H1 (cell line): ENCODE measurements around the gene CPNE8. TPM values are rescaled to one million over a fixed set of nuclear protein-coding genes. Genes with fewer than 3 reads are reported as not detected.

Experiments
- CTCF ChIA-PET: fragments of 300-600 bp; sonication (Branson Sonifier 250); formaldehyde crosslinking; loops from one replicate; lab custom pipeline; 2021; ENCODE audit not compliant: partially characterized antibody; lab: Charles Lee
- POLR2A ChIA-PET: fragments of 300-600 bp; sonication (Branson Sonifier 250); formaldehyde crosslinking; loops from one replicate; lab custom pipeline; 2021; ENCODE audit warnings: inconsistent platforms; ENCODE audit not compliant: partially characterized antibody; lab: Charles Lee
- DNase-seq, 2 experiments: peaks; one replicate each; pipeline versions ENCODE4 v3.0.0 to v3.0.0-alpha.2; 2010 to 2022; ENCODE audit warnings: low spot score in 2 of 2, low read depth in 1 of 2, mixed read lengths in 1 of 2
- FAIRE-seq: peaks from 2 replicates; lab custom pipeline; 2011; peaks lifted over from hg19 to GRCh38; lab: Jason Lieb, UNC
- H2AFZ ChIP-seq: 2 replicates; pipeline ENCODE4 v1.8.1; 2012; ENCODE audit warnings: low read length, inconsistent platforms
- H2AK5ac ChIP-seq: 2 replicates; pipeline ENCODE4 v1.6.1; 2013; ENCODE audit warnings: low read depth, low read length
- H2BK120ac ChIP-seq: replicated peaks from 2 replicates; pipeline ENCODE3; 2013; ENCODE audit warnings: low read depth, low read length, inconsistent platforms
- H2BK12ac ChIP-seq: 2 replicates; pipeline ENCODE4 v1.6.1; 2013; ENCODE audit warnings: low read depth, low read length
- H2BK15ac ChIP-seq: 2 replicates; pipeline ENCODE4 v1.6.1; 2013; ENCODE audit warnings: low read length
- H2BK20ac ChIP-seq: 2 replicates; pipeline ENCODE4 v1.6.1; 2013; ENCODE audit warnings: low read length
- H2BK5ac ChIP-seq: 2 replicates; pipeline ENCODE4 v1.6.1; 2013; ENCODE audit warnings: low read depth, low read length
- H3K14ac ChIP-seq: 2 replicates; pipeline ENCODE4 v1.6.1; 2013; ENCODE audit warnings: inconsistent platforms; ENCODE audit not compliant: insufficient read length
- H3K18ac ChIP-seq: 2 replicates; pipeline ENCODE4 v1.6.1; 2013; ENCODE audit warnings: low read length; ENCODE audit errors: extremely low read depth
- H3K23ac ChIP-seq: 2 replicates; pipeline ENCODE4 v1.6.1; 2013; ENCODE audit warnings: inconsistent platforms; ENCODE audit not compliant: insufficient read length
- H3K23me2 ChIP-seq: 2 replicates; pipeline ENCODE4 v1.6.1; 2013; ENCODE audit warnings: low read depth, low read length
- H3K27ac ChIP-seq: 2 replicates; pipeline ENCODE4 v1.6.1; 2011; ENCODE audit warnings: low read depth, low read length, inconsistent platforms
- H3K27me3 ChIP-seq, 4 experiments: replicated peaks in 1 of 4; 1 replicate in 1 of 4; 2 replicates in 3 of 4; pipeline versions ENCODE4 v1.6.1 to v1.8.1; 2011 to 2013; ENCODE audit warnings: low read length in 3 of 4, mild to moderate bottlenecking in 3 of 4, inconsistent platforms in 2 of 4, mixed read lengths in 2 of 4, moderate library complexity in 1 of 4; ENCODE audit not compliant: control insufficient read depth in 3 of 4, insufficient read depth in 3 of 4; ENCODE audit errors: extremely low read depth in 1 of 4
- H3K36me3 ChIP-seq, 4 experiments: 2 replicates each; pipeline versions ENCODE4 v1.6.1 to v1.8.1; 2011 to 2013; ENCODE audit warnings: mild to moderate bottlenecking in 4 of 4, low read length in 3 of 4, moderate library complexity in 2 of 4, control low read depth in 1 of 4, inconsistent platforms in 1 of 4; ENCODE audit not compliant: insufficient read depth in 4 of 4, control insufficient read depth in 2 of 4
- H3K4ac ChIP-seq: replicated peaks from 2 replicates; pipeline ENCODE3; 2013; ENCODE audit warnings: low read length, low read depth, mixed read lengths, inconsistent platforms; ENCODE audit not compliant: insufficient read length
- H3K4me1 ChIP-seq, 4 experiments: replicated peaks in 1 of 4; 1 replicate in 1 of 4; 2 replicates in 3 of 4; pipeline versions ENCODE4 v1.6.1 to v1.8.1; 2011 to 2013; ENCODE audit warnings: low read length in 3 of 4, inconsistent platforms in 2 of 4, mixed read lengths in 1 of 4; ENCODE audit not compliant: insufficient read depth in 4 of 4, control insufficient read depth in 3 of 4
- H3K4me2 ChIP-seq, 2 experiments: 2 replicates each; pipeline versions ENCODE4 v1.6.1 to v1.8.1; 2011 to 2013; ENCODE audit warnings: low read depth in 2 of 2, low read length in 2 of 2, control low read depth in 1 of 2, inconsistent platforms in 1 of 2, mild to moderate bottlenecking in 1 of 2; ENCODE audit not compliant: insufficient read depth in 1 of 2
- H3K4me3 ChIP-seq, 4 experiments: fragments of 200-600, 300-600 bp in 1 of 4; sonication (generic), shearing (Covaris generic), sonication (Bioruptor Twin) in 1 of 4; 2 replicates each; pipeline versions ENCODE4 v1.5.1 to v1.8.1; 2011 to 2016; ENCODE audit warnings: low read length in 4 of 4, low read depth in 3 of 4, control low read depth in 2 of 4, inconsistent platforms in 2 of 4, mild to moderate bottlenecking in 2 of 4, mixed read lengths in 1 of 4, moderate library complexity in 1 of 4; ENCODE audit not compliant: insufficient read depth in 2 of 4; ENCODE audit errors: extremely low read depth in 1 of 4
- H3K56ac ChIP-seq: replicated peaks from 2 replicates; pipeline ENCODE3; 2013; ENCODE audit warnings: low read depth, mild to moderate bottlenecking, mixed read lengths, low read length, inconsistent platforms; ENCODE audit not compliant: insufficient read length
- H3K79me1 ChIP-seq: 2 replicates; pipeline ENCODE4 v1.6.1; 2013; ENCODE audit warnings: low read depth, low read length, control low read depth
- H3K79me2 ChIP-seq, 2 experiments: 2 replicates each; pipeline versions ENCODE4 v1.6.1 to v1.8.1; 2012 to 2013; ENCODE audit warnings: low read length in 2 of 2, mild to moderate bottlenecking in 2 of 2, inconsistent platforms in 1 of 2; ENCODE audit not compliant: insufficient read depth in 2 of 2, control insufficient read depth in 1 of 2
- H3K9ac ChIP-seq, 4 experiments: replicated peaks in 1 of 4; 1 replicate in 1 of 4; 2 replicates in 3 of 4; pipeline versions ENCODE4 v1.6.1 to v1.8.1; 2011 to 2013; ENCODE audit warnings: low read depth in 3 of 4, low read length in 3 of 4, control low read depth in 2 of 4, mild to moderate bottlenecking in 2 of 4, moderate library complexity in 2 of 4, inconsistent platforms in 1 of 4; ENCODE audit errors: extremely low read depth in 1 of 4
- H3K9me3 ChIP-seq, 2 experiments: 2 replicates each; pipeline versions ENCODE4 v1.6.1 to v1.8.1; 2012 to 2013; ENCODE audit warnings: mild to moderate bottlenecking in 2 of 2, moderate library complexity in 2 of 2, control low read depth in 1 of 2, inconsistent platforms in 1 of 2, low read depth in 1 of 2, low read length in 1 of 2, mixed read lengths in 1 of 2; ENCODE audit not compliant: insufficient read depth in 2 of 2
- H4K20me1 ChIP-seq, 2 experiments: replicated peaks in 1 of 2; 2 replicates each; pipeline versions ENCODE3 to v1.8.1; 2011 to 2013; ENCODE audit warnings: inconsistent platforms in 2 of 2, low read length in 2 of 2, mild to moderate bottlenecking in 1 of 2; ENCODE audit not compliant: insufficient read depth in 2 of 2, control insufficient read depth in 1 of 2
- H4K5ac ChIP-seq: 2 replicates; pipeline ENCODE4 v1.6.1; 2013; ENCODE audit warnings: low read length, low read depth, mixed read lengths, inconsistent platforms; ENCODE audit not compliant: insufficient read length
- H4K8ac ChIP-seq: 2 replicates; pipeline ENCODE4 v1.8.0; 2013; ENCODE audit warnings: mild to moderate bottlenecking, moderate library complexity, low read length, inconsistent platforms; ENCODE audit not compliant: insufficient read depth; ENCODE audit errors: extremely low read depth
- H4K91ac ChIP-seq: replicated peaks from 2 replicates; pipeline ENCODE3; 2013; ENCODE audit warnings: low read length, mixed read lengths, inconsistent platforms; ENCODE audit not compliant: insufficient read length
- BACH1 ChIP-seq: IDR thresholded peaks from 2 replicates; pipeline ENCODE4 v1.6.1; 2012; ENCODE audit warnings: low read length, improper control_type of control experiment
- CBX8 ChIP-seq: fragments of 300-800, 300-1000 bp; sonication (generic); IDR thresholded peaks from 2 replicates; pipeline ENCODE4 v1.7.1; 2016; ENCODE audit warnings: low read depth, low read length, borderline replicate concordance
- CEBPB ChIP-seq: IDR thresholded peaks from 2 replicates; pipeline ENCODE4 v1.6.1; 2012; ENCODE audit warnings: low read depth, low read length
- CHD2 ChIP-seq: IDR thresholded peaks from 2 replicates; pipeline ENCODE4 v1.6.1; 2012; ENCODE audit warnings: low read length, improper control_type of control experiment
- EP300 ChIP-seq, 2 experiments: IDR thresholded peaks; 1 replicate in 1 of 2; 2 replicates in 1 of 2; pipeline ENCODE4 v1.6.1; 2011 to 2012; ENCODE audit warnings: low read depth in 2 of 2, low read length in 2 of 2, mild to moderate bottlenecking in 2 of 2, borderline replicate concordance in 1 of 2, inconsistent platforms in 1 of 2, moderate library complexity in 1 of 2
- GTF2F1 ChIP-seq: IDR thresholded peaks from 2 replicates; pipeline ENCODE4 v1.6.1; 2012; ENCODE audit warnings: low read depth, low read length, improper control_type of control experiment, borderline replicate concordance
- HDAC6 ChIP-seq: IDR thresholded peaks from one replicate; pipeline ENCODE4 v1.7.1; 2012; ENCODE audit warnings: low read depth, mild to moderate bottlenecking, inconsistent platforms, low read length, moderate library complexity
- JUND ChIP-seq: IDR thresholded peaks from 2 replicates; pipeline ENCODE4 v1.6.1; 2011; ENCODE audit warnings: mild to moderate bottlenecking, improper control_type of control experiment, low read length
- KDM1A ChIP-seq: fragments of 200-600, 300-600 bp; sonication (generic); IDR thresholded peaks from 2 replicates; pipeline ENCODE4 v1.7.1; 2016; ENCODE audit warnings: mild to moderate bottlenecking, low read length, borderline replicate concordance
- MAFK ChIP-seq: IDR thresholded peaks from 2 replicates; pipeline ENCODE4 v1.6.1; 2012; ENCODE audit warnings: low read depth, mild to moderate bottlenecking, improper control_type of control experiment, low read length
- MAX ChIP-seq: IDR thresholded peaks from 2 replicates; pipeline ENCODE4 v1.6.1; 2012; ENCODE audit warnings: inconsistent platforms
- POU5F1 ChIP-seq: IDR thresholded peaks from 2 replicates; pipeline ENCODE4 v1.6.1; 2011; ENCODE audit warnings: low read depth, mild to moderate bottlenecking, low read length, moderate library complexity
- RBBP5 ChIP-seq: IDR thresholded peaks from 2 replicates; pipeline ENCODE4 v1.7.1; 2012; ENCODE audit warnings: low read depth, mild to moderate bottlenecking, inconsistent platforms, low read length, moderate library complexity, borderline replicate concordance
- SIX5 ChIP-seq: IDR thresholded peaks from 2 replicates; pipeline ENCODE4 v1.6.1; 2011; ENCODE audit warnings: mild to moderate bottlenecking, low read depth, low read length
- SP4 ChIP-seq: IDR thresholded peaks from 2 replicates; pipeline ENCODE4 v1.6.1; 2012; ENCODE audit warnings: low read length, inconsistent platforms
- TAF7 ChIP-seq: optimal IDR thresholded peaks from 2 replicates; pipeline ENCODE3; 2011; ENCODE audit warnings: low read depth, mild to moderate bottlenecking, inconsistent platforms, low read length, moderate library complexity, borderline replicate concordance
- ZNF274 ChIP-seq: IDR thresholded peaks from 2 replicates; pipeline ENCODE4 v1.7.0; 2012; ENCODE audit warnings: low read length, borderline replicate concordance; ENCODE audit errors: extremely low read depth
- polyA plus RNA-seq, 7 experiments: library from polyadenylated mRNA; depleted of rRNA in 3 of 7; stranded (reverse) in 5 of 7; unstranded in 2 of 7; fragments of >200 nt in 5 of 7; fragments of 200-250 nt in 2 of 7; gene quantifications; 1 replicate in 5 of 7; 2 replicates in 1 of 7; 4 replicates in 1 of 7; pipeline versions ENCODE4 v1.2.1 to v1.2.3, GENCODE V29; 2011 to 2013; ENCODE audit warnings: missing spikeins in 2 of 7, mixed read lengths in 2 of 7
- total RNA-seq: library from RNA; stranded (reverse); fragmentation: NEBNext Ultra II Directional; extraction: Animal tissue kit (Norgen Biotek cat#: 25700); gene quantifications from 2 replicates; pipeline ENCODE4 v1.2.1, GENCODE V29; 2021

The CPNE8 gene
- total and polyA plus RNA-seq, 2 of the 8 experiments (the other 6 are each of a cell fraction or from before 2014, with no cell fraction given): 2.5 to 6.8 TPM

GRCh38 chr12:38869036-38869435 is 36.4 kb downstream of the CPNE8 start:
- no peak overlapping the region for H4K8ac ChIP-seq
- no peaks in the 10 kb centered on the region for H3K79me1 ChIP-seq
- no peak overlapping the region for H3K9ac ChIP-seq
- no peak for FAIRE-seq
- H3K4me2 ChIP-seq: no peak overlapping the region
- CTCF ChIA-PET: no interaction called here
- no peak overlapping the region for H4K5ac ChIP-seq
- H4K91ac ChIP-seq: no peak overlapping the region
- no peaks in the 10 kb centered on the region for H3K79me2 ChIP-seq
- H2AK5ac ChIP-seq: no peak overlapping the region
- DNase-seq: no peak
- H4K20me1 ChIP-seq: no peaks in the 10 kb centered on the region
- no peak overlapping the region for H2BK12ac ChIP-seq
- H2BK120ac ChIP-seq: no peak overlapping the region
- no peaks in the 10 kb centered on the region for H3K23me2 ChIP-seq
- no peak overlapping the region for H3K27ac ChIP-seq
- H3K18ac ChIP-seq: no peak overlapping the region
- no peak overlapping the region for H3K14ac ChIP-seq
- H3K23ac ChIP-seq: no peak overlapping the region
- H3K9me3 ChIP-seq: no peaks in the 10 kb centered on the region
- no peak overlapping the region for H3K56ac ChIP-seq
- no peak overlapping the region for H3K4ac ChIP-seq
- no peaks in the 10 kb centered on the region for H3K36me3 ChIP-seq
- no peak overlapping the region for H2BK15ac ChIP-seq
- H3K4me3 ChIP-seq: no peak overlapping the region
- POLR2A ChIA-PET: no interaction called here
- no peaks in the 10 kb centered on the region for H3K4me1 ChIP-seq
- no peak overlapping the region for H2AFZ ChIP-seq
- no peak overlapping the region for H2BK5ac ChIP-seq
- H3K27me3 ChIP-seq: no peaks in the 10 kb centered on the region
- H2BK20ac ChIP-seq: no peak overlapping the region
- TF ChIP-seq ZNF274 (no peak), CHD2 (no peak), BACH1 (no peak), TAF7 (no peak), MAFK (no peak), KDM1A (no peak), POU5F1 (no peak), HDAC6 (no peak), GTF2F1 (no peak), CEBPB (no peak), CBX8 (no peak), JUND (no peak), EP300 (IDR thresholded peaks at IDR 0.05; ENCODE audit: borderline replicate concordance in 1 of 2, low read depth in 2 of 2, low read length in 2 of 2) (no peak), SP4 (no peak), RBBP5 (no peak), MAX (no peak), SIX5 (no peak)
